Raji (cell line): Measurements from ENCODE around the gene HSCB.
A peak's percentile ranks its signal among the peaks of the same experiment; 100 is the strongest.

Experiments used
- POLR2A ChIP-seq: IDR thresholded peaks from 2 replicates; pipeline ENCODE4 v1.6.1; 2011; ENCODE audit warnings: low read depth, low read length, control low read depth; ENCODE audit not compliant: insufficient read depth

Gene HSCB

DNA sequence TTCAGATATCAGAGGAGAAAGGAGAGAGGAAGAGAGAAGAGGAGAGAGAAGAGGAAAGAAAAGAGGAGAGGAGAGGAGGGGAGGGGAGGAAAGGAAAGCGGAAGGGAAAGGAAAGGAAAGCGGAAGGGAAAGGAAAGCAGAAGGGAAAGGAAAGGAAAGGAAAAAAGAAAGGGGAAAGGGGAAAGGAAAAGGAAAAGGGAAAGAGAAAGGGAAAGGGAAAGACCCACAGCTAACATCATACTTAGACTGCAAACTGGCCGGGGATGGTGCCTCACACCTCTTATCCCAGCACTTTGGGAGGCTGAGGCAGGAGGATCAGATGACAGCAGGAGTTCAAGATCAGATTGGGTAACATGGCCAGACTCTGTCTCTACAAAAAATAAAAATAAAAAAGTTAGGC, 11.7 kb upstream of the HSCB start:
- no peak for TF ChIP-seq POLR2A

DNA sequence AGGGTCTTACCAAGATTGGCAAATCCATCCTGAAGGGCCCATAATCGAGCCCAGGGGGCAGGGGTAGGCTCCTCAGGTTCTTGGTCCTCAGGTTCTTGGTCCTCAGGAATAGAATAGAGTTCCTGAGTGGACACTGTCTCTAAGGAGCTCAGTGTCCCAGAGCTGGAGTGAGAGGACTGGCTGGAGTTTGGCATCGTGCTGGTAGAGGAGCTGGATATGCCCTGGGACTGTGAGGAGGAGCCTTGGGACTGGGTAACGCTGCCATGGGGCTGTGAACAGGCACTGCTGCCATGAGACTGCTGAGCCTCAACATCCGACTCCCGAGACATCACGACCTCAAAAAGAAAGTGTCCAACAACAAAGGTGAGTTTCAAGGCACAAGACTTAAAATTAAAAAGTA, 7.4 kb upstream of the HSCB start:
- no peak for TF ChIP-seq POLR2A

DNA sequence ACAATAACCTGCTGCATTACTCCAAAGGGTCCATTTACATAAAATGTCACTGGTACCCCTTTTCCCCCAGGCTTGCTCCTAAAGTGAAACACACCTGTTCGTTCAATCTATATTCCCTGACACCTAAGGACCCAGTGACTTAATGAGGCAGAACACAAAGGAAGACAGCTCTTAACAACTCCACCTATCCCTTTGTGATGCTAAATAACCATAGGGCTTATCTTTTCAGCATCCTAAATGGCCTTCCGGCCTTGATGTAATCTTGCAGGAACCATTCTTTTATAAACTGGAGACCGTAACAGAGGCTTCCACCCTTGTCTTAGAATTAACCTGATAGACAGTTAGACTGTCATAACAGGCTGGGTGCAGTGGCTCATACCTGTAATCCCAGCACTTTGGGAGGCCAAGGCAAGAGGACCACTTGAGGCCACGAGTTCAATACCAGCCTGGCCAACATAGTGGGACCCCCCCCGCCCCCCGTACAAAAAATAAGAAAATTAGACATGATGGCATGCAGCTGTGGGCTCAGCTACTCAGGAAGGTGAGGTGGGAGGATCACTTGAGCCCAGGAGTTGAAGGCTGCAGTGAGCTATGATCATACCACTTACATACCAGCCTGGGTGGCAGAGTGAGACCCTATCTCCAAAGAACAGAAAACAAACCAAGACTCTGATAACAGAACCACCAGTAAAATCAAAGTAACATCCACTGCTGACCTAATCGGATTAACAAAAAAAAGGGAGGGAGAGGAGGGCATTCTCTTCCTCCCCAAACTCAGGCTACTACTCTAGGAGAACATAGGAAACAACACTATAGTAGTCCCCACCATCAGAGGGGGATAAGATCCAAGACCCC, 5.3 kb upstream of the HSCB start:
- no peak for TF ChIP-seq POLR2A

DNA sequence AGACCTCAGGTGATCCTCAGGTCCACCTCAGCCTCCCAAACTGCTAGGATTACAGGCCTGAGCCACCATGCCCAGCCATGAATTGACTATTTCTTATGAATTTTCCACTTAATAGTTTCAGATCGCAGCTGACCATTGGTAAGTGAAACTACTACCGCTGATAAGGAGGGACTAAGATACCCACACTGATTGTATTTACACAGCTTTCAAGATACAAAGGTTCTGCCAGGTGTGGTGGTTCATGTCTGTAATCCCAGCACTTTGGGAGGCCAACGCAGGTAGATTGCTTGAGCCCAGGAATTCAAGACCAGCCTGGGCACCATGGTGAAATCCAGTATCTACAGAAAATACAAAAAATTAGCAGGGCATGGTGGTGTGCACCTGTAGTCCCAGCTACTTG, 4.1 kb upstream of the HSCB start:
- no peak for TF ChIP-seq POLR2A

DNA sequence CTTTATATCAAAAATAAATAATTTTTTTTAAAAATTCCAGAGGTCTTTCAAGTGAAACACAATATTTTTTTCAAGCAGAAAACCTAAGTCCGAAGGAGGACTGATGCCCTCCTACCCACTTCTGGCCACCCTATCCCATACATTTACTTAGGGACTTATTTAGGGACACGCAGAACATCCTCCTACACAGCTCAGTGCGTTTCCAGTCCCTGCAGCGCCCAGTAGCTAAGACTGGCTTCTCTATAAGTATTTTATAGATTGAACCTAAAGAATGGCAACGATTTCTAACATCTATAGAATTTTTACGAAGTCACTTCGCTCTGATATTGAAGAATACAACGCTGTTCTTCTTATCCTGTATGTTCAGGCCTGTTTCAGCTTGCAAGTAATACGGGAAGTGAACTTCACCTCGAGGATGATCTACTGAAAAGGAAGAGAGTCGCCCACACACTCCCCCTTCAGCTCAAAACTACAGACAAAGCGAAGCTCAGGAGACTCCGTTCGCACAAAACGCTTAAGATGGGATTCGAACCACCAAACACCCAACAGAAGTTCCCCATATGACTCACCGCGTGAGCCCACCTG, 547 bp upstream of the HSCB start:
- TF ChIP-seq POLR2A, result peak; percentile 74; the same call in 1 of the 2 replicates

DNA sequence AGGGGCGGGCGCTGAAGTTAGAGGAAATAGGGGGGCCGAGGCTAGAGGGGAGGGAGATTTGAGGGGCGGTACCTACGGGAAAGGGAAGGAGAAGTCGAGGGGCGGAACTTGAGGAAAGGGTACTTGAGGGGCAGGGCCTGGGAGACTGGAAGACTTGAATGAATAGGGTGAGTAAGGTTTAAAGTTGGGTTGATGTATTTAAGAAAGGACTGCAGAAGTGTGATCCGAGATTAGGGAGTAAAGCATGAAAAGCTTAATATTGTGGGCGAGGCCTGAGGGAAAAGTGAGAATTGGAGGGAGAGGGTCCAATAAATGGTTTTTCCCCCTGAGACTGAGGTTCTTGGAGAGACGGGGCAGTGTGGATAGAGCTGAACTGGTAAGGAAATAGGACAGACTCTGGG, 723 bp downstream of the HSCB start:
- no peak for TF ChIP-seq POLR2A

DNA sequence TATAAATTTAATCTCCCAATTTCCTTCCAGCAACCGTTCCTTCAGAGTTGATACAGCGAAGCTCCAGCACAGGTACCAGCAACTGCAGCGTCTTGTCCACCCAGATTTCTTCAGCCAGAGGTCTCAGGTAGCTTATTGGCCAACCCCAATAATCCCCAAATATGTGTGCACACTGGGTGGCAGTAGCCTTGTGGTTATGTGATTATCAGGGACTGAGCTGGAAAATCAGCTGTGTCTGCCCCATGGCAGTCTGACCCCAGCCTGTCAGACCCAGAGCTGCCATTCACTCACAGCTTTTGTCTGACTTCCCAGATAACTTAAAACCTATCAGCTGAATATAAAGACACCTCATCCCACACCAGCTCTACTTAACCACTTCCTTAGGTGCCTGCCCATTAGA, 2.0 kb downstream of the HSCB start:
- TF ChIP-seq POLR2A, result no peak

DNA sequence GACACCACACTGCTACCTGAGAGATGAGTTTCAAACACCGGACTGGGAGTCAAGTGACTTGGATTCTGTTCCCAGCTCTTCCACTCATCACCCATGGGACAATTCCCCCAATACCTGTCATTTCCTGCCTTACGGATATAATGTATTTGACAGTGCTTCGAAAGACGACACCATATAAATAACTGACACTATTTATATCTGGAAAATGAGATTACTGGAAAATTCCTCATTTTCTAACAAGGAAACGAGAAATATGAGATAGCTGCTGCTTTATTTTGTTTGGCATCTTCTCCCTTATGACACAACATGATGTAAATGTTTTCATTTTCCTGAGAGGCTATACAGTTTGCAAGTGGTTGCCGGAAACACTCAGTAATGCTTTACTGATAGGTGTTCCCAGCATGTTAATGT, 8.6 kb downstream of the HSCB start:
- no peak for TF ChIP-seq POLR2A

DNA sequence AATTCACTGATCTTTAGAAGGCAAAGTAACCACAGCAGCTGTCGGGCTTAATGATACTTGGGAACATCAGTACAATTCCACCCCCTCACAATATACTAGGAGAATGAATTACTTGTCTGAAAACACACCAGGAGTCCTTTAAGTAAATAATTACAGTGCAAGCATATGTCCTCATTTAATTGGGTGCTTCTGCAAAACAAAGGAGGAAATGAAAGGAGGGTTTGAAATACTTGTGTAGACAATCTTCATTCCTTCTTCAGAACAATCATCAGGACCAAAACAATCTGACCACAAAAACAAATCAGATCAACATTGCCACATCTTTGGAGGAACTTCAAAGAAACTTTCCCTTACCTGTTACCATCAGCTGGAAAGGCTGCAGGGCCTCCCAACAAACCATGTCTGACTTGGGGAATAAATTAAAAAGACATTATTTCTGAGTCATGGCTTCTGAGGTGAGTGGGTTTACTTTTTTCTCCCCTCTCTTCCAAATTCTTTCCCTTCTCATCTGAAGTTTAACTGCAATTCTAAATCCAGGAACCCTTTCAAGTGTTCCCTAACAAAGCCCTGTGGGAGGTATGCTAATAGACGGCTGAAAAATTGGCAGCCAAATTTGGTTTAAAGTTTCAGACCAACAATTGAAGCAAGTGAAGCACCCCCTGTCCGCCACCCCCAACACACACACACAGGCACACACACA, 18.2 kb downstream of the HSCB start:
- no peak for TF ChIP-seq POLR2A

DNA sequence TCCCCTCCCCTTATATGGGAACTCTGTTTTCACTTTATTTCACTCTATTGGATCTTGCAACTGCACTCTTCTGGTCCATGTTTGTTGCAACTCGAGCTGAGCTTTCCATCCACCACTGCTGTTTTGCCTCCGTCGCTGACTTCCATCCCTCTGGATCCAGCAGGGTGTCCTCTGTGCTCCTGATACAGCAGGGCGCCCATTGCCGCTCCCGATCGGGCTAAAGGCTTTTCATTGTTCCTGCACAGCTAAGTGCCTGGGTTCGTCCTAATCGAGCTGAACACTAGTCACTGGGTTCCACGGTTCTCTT, 19.6 kb downstream of the HSCB start:
- no peak for TF ChIP-seq POLR2A

DNA sequence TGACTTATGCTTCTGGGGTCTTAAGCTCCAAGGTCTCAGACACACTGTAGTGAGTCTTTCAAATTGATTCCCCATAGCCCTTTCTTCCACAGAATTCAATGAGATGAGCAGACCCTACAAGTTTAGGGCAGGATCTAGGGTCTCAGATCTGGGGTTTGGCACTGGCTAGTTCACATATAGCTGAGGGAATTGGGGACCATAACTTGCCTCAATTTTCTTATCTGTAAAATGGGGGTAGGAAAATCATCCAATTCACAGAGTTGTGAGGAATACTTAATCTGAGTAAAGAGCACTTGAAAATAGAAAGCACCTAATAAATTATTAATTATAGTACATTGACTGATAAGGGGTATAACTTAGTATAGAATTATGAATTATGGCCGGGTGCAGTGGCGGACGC, 24.8 kb downstream of the HSCB start:
- no peak for TF ChIP-seq POLR2A

DNA sequence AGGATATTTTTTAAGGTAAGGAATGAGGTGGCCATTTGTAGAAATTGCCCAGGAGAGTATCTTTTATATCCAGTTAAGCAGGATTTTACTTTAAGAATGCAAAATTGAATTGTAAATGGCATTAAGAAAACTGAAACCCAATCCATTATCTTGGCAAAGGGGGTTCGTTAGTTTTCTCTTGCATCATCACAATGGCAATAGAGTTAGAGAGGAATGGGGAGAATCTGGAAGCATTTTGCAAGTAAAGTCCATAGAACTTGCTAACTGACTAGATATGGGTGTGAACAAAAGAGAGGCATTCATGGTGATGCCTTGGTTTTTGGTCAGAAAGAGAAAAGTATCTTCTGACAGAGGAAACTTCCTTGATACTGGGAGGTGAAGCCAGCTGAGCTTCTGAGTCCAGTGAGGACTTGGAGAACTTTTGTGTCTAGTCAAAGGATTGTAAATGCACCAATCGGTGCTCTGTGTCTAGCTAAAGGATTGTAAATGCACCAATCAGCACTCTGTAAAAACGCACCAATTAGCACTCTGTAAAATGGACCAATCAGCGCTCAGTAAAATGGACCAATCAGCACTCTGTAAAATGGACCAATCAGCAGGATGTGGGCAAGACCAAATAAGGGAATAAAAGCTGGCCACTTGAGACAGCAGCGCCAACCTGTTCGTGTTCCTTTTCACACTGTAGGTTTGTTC, 27.0 kb downstream of the HSCB start:
- no peak for TF ChIP-seq POLR2A

DNA sequence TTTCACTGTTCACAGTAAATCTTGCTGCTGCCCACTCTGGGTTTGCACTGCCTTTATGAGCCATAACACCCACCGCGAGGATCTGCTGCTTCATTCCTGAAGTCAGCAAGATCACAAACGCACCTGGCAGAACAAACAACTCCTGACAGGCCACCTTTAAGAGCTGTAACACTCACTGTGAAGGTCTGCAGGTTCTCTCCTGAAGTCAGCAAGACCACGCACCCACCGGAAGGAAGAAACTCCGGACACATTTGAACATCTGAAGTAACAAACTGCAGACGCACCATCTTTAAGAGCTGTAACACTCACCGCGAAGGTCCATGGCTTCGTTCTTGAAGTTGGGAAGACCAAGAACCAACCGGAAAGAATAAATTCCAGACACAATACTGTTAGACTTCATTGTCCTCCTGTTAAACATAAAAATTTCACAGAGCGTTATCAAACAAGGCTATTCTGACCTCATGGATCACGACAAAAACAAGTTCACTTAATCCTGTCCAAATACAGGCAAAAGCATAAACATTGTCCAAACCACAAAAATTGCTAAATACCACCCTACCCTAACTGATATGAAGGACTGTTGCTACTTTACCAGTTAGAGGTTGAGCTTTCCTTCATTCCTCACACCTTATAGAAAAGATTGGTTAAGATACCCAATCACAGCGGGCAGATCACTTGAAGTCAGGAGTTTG, 27.7 kb downstream of the HSCB start:
- TF ChIP-seq POLR2A, result no peak

DNA sequence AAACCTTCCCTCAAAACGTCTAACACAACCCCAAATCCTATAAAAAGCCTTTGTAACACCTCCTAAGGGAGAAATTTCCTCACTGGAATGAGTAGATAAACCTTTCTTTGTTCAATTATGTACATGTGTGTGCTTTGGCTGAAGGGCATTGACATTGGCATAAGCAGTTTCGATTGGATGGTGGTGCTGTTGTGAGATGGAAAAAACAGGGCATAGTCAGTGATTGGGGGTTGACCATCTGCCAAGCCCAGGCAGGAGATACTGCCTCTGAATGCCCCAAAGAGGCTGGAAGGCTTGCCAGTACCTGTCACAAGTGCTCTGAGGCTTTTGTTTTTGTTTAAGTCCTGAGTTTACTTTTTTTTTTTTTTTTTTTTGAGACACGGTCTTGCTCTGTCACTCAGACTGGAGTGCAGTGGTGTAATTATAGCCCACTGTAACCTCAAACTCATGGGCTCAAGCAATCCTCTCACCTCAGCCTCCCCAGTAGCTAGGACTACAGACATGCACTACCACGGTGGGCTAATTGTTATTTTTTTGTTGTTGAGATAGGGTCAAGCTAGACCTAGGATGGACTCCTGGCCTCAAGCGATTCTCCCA, 29.5 kb downstream of the HSCB start:
- TF ChIP-seq POLR2A, result no peak

DNA sequence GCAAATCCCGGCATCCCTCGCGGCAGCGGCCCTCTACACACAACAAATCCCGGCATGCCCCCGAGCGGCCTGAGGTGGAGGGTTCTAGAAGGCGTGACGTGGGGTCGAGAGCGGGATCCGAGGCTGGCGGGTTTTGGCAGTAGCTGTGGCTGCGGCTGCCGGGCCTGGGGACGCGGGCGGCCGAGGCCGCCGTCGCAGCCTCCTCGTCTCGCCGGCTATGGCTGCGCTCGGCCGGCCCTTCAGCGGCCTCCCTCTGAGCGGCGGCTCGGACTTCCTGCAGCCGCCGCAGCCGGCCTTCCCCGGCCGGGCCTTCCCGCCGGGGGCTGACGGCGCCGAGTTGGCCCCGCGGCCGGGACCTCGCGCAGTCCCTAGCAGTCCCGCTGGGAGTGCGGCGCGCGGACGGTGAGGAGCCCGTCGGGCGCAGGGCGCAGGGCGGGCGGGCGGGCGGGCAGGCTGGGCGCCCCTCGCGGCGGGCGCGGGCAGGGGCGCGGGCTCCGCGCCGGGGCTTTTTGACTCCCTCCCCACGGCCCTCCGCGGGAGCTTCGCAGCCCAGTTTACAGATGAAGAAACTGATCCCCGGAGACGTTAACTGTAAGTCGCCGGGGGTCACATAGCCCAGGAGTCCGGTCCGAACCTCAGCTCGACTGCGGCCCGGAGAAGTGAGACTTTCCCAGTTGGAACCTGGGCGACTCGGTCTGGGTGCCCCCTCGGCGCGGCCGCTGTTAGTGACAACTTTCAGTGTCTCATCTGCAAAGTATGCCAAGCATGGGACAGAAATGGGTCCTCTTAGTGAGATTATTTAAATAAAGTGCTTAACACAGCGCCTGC, 31.0 kb downstream of the HSCB start, which contains the start of gene CCDC117:
CCDC117 (plus strand) TSS at position 63 of the 828 bp plus-strand sequence; CDS start at position 218, 155 bp downstream.
- TF ChIP-seq POLR2A, result peak; percentile 84
